Left ventricle myocardium inferior (tissue), 1 donor: ENCODE data around the gene PEX5L. TPM values are rescaled to one million over a fixed set of nuclear protein-coding genes. Genes with fewer than 3 reads are reported as not detected.

Experiments
- DNase-seq: peaks from one replicate; pipeline ENCODE4 v3.0.0-alpha.2; 2020
- H3K27ac ChIP-seq: fragments of 200-600 bp; replicated peaks from 2 replicates; pipeline ENCODE4 v1.8.0; 2021
- H3K27me3 ChIP-seq: fragments of 200-600 bp; 2 replicates; pipeline ENCODE4 v1.8.0; 2021; ENCODE audit warnings: low read depth
- H3K36me3 ChIP-seq: fragments of 200-600 bp; 2 replicates; pipeline ENCODE4 v1.8.0; 2021
- H3K4me1 ChIP-seq: fragments of 200-600 bp; 2 replicates; pipeline ENCODE4 v1.8.0; 2021
- H3K4me3 ChIP-seq: fragments of 200-600 bp; 2 replicates; pipeline ENCODE4 v1.8.0; 2021; ENCODE audit warnings: mild to moderate bottlenecking, moderate library complexity
- H3K9me3 ChIP-seq: fragments of 200-600 bp; replicated peaks from 2 replicates; pipeline ENCODE4 v1.8.0; 2021
- intact Hi-C: fragments of 100-400 bp; cut with micrococcal nuclease; formaldehyde crosslinking; loops from one replicate; pipeline ENCODE4 v1.11.0; 2022
- total RNA-seq: library from RNA; stranded (reverse); fragmentation: NEBNext Ultra II Directional; extraction: Animal tissue kit (Norgen Biotek cat#: 25700); gene quantifications from one replicate; pipeline ENCODE4 v1.2.1, GENCODE V29; 2021
- TF ChIP-seq, protein P1 (sequence below): fragments of 200-600 bp; IDR thresholded peaks from 2 replicates; pipeline ENCODE4 v1.8.0; 2021; ENCODE audit warnings: antibody characterized with exemption, mild to moderate bottlenecking, borderline replicate concordance
- donor health status: DM: no; HTN: yes; CAD: no; lungs with severe emphysema.

Gene PEX5L
- total RNA-seq, 1 donor from 2014 or later, result 0.41 TPM

DNA sequence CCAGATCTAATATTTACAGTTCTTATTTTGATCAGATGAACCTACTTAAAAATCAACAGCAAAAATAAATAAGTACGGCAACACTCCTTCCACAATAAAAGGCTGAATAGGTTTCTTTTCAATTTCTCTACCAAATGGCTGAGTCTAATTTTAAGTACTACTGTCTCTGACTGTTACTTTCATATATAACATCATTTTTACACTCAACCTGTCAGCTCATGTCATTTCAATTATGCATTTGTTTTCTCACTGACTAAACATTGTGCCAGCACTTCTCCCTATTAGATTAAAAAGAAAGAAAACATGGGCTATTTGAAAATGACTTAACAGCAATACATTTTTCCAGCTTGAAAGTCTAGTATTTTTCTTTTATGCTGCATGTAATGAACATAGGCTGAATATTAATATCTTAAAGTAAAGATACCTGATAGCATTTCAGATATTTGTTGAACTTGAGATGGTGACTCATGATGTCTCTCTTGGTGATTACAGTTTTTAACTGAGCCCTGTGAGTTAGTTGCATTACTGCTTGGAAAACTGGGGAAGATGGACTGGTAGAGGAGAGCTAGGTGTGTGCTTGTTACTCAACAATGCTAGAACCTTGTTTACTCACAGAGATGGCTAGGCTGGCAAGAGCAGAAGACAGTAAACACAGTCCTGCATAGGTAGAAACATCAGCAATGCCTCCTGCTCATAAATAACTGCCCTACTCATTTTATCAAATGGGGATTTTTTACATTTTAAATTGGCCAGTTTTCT, 73.9 kb downstream of the PEX5L start:
- Histone ChIP-seq H3K4me3 (no peak overlapping the region), H3K36me3 (no peaks in the 10 kb centered on the region), H3K27ac (no peak overlapping the region), H3K27me3 (peaks cover 25% of the 10 kb centered on the region), H3K4me1 (no peaks in the 10 kb centered on the region), H3K9me3 (no peaks in the 10 kb centered on the region)
- TF ChIP-seq, protein P1, sequence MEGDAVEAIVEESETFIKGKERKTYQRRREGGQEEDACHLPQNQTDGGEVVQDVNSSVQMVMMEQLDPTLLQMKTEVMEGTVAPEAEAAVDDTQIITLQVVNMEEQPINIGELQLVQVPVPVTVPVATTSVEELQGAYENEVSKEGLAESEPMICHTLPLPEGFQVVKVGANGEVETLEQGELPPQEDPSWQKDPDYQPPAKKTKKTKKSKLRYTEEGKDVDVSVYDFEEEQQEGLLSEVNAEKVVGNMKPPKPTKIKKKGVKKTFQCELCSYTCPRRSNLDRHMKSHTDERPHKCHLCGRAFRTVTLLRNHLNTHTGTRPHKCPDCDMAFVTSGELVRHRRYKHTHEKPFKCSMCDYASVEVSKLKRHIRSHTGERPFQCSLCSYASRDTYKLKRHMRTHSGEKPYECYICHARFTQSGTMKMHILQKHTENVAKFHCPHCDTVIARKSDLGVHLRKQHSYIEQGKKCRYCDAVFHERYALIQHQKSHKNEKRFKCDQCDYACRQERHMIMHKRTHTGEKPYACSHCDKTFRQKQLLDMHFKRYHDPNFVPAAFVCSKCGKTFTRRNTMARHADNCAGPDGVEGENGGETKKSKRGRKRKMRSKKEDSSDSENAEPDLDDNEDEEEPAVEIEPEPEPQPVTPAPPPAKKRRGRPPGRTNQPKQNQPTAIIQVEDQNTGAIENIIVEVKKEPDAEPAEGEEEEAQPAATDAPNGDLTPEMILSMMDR, result no peak
- no peak for DNase-seq
- intact Hi-C loops, result no loop called here

GRCh38 chr3:179961703-179962078, 75.0 kb downstream of the PEX5L start:
- H3K4me3 ChIP-seq, result no peak overlapping the region
- TF ChIP-seq, protein P1, result no peak
- no peak for DNase-seq
- no peaks in the 10 kb centered on the region for H3K36me3 ChIP-seq
- H3K27me3 ChIP-seq, result peaks cover 25% of the 10 kb centered on the region
- H3K4me1 ChIP-seq, result no peaks in the 10 kb centered on the region
- no peak overlapping the region for H3K27ac ChIP-seq
- intact Hi-C loops, result no loop called here
- no peaks in the 10 kb centered on the region for H3K9me3 ChIP-seq

DNA sequence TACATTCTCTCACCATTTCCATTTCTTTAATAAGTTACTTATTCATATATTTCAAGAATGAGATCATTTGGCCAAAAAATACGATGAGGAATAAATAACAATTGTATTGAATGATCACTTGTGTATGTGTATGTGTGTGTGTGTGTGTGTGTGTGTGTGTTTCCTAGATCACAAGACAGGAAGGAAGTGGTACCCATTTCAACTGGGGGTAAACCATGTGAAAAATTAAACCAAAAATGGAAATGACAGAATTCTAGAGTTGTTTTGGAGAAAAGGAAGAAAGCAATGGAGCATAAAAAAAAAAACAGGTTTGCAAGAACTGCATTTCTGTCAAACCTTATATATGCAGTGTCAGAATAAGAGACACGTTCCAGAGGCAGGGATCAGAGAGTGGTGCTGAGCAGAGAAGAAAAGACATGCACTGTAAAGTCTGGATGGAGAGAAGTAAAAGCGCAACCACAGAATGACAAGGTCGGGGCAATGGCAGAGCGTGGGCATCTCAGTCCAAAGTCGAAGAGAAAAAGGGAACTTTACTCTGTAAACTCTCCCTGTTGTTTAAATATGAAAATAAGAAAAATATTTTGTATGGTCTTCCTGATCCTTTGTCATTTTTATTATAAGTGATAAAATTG, 75.5 kb downstream of the PEX5L start:
- Histone ChIP-seq H3K4me3 (no peak overlapping the region), H3K27ac (no peak overlapping the region), H3K36me3 (no peaks in the 10 kb centered on the region), H3K4me1 (no peaks in the 10 kb centered on the region), H3K9me3 (no peaks in the 10 kb centered on the region), H3K27me3 (peaks cover 20% of the 10 kb centered on the region)
- intact Hi-C loops, result no loop called here
- TF ChIP-seq, protein P1, result no peak
- no peak for DNase-seq

DNA sequence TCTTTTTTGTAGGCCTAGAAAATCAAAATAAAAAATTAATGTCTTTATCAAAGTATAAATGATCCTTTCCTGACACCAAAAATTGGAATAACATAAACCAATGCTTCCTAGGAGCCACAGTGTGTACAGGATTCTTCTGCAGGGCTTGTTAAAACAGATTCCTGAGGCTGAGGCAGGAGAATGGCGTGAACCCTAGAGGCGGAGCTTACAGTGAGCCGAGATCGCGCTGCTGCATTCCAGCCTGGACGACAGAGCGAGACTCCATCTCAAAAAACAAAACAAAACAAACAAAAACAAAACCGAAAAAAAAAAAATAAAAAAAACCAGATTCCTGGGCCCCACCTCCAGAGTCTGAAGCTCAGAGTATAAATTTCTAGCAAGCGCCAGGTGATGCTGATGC, 78.0 kb downstream of the PEX5L start:
- Histone ChIP-seq H3K27me3 (peaks cover 7% of the 10 kb centered on the region), H3K27ac (no peak overlapping the region), H3K36me3 (no peaks in the 10 kb centered on the region), H3K9me3 (no peaks in the 10 kb centered on the region), H3K4me1 (no peaks in the 10 kb centered on the region), H3K4me3 (no peak overlapping the region)
- TF ChIP-seq, protein P1, result no peak
- DNase-seq, result no peak
- intact Hi-C loops, result no loop called here

DNA sequence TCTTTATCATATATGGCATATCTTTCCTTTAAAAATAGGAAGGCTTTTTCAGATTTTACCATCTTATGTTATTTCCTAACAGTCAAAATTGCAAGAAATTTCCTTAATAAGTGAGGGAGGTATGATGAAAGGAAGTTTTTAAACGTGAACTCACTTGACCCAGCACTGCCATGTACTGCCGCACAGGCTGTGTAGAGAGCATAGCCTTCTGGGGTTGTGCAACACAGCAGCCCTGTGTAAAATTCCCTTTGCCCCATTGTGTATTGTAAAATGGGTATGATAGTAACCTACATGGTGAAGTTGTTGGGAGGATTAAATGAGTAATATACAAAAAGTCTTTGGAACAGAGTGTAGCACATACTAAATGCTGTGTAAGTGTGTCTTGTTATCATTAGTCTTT, 78.6 kb downstream of the PEX5L start:
- no peaks in the 10 kb centered on the region for H3K9me3 ChIP-seq
- no peak for DNase-seq
- H3K4me3 ChIP-seq, result no peak overlapping the region
- TF ChIP-seq, protein P1, result no peak
- intact Hi-C loops, result no loop called here
- H3K27ac ChIP-seq, result no peak overlapping the region
- H3K27me3 ChIP-seq, result peaks cover 7% of the 10 kb centered on the region
- H3K4me1 ChIP-seq, result no peaks in the 10 kb centered on the region
- H3K36me3 ChIP-seq, result no peaks in the 10 kb centered on the region
